ENCODE results near the gene NOL8.

DNA sequence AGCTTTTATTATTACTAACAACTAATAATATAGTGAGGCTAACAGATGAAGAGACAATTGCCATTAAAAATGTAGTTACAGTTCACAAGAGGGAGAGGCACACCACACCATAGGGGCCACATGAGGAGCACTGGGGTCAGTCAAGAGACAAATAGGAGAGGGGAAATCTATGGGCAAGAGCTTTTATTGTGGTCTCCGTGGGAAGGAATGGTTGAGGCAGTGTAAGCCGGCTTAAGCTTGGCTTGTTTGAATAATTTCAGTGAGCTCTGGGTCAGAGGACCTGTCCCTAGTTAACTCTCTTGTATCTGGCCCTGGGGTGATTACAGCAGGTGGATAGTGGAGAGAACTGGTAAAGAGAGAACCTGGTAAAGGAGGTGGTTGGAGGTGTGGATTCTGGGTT lies 43.9 kb upstream of the NOL8 start:
- TF ChIP-seq, protein P1, sequence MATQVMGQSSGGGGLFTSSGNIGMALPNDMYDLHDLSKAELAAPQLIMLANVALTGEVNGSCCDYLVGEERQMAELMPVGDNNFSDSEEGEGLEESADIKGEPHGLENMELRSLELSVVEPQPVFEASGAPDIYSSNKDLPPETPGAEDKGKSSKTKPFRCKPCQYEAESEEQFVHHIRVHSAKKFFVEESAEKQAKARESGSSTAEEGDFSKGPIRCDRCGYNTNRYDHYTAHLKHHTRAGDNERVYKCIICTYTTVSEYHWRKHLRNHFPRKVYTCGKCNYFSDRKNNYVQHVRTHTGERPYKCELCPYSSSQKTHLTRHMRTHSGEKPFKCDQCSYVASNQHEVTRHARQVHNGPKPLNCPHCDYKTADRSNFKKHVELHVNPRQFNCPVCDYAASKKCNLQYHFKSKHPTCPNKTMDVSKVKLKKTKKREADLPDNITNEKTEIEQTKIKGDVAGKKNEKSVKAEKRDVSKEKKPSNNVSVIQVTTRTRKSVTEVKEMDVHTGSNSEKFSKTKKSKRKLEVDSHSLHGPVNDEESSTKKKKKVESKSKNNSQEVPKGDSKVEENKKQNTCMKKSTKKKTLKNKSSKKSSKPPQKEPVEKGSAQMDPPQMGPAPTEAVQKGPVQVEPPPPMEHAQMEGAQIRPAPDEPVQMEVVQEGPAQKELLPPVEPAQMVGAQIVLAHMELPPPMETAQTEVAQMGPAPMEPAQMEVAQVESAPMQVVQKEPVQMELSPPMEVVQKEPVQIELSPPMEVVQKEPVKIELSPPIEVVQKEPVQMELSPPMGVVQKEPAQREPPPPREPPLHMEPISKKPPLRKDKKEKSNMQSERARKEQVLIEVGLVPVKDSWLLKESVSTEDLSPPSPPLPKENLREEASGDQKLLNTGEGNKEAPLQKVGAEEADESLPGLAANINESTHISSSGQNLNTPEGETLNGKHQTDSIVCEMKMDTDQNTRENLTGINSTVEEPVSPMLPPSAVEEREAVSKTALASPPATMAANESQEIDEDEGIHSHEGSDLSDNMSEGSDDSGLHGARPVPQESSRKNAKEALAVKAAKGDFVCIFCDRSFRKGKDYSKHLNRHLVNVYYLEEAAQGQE (IDR thresholded peaks at IDR 0.05; ENCODE audit: insufficient read depth in 1 of 2, low read depth in 2 of 2, low read length in 2 of 2), result no peak
- TF ChIP-seq POLR2AphosphoS5 (IDR thresholded peaks at IDR 0.05; ENCODE audit: low read depth, low read length) (no peak), SIN3A (IDR thresholded peaks at IDR 0.05; ENCODE audit: borderline replicate concordance, insufficient read depth, low read length) (no peak), TAF1 (IDR thresholded peaks at IDR 0.05; ENCODE audit: borderline replicate concordance, insufficient read depth, low read length) (no peak), FOXP2 (optimal IDR thresholded peaks at IDR 0.05; ENCODE audit: borderline replicate concordance, extremely low read depth, extremely low read length, insufficient read depth) (no peak)
